Measurements from ENCODE around the gene FAM170B. TPM values are rescaled to one million over a fixed set of nuclear protein-coding genes. Genes with fewer than 3 reads are reported as not detected.

Gene FAM170B
- total RNA-seq, 1 experiment from 2014 or later: not detected

DNA sequence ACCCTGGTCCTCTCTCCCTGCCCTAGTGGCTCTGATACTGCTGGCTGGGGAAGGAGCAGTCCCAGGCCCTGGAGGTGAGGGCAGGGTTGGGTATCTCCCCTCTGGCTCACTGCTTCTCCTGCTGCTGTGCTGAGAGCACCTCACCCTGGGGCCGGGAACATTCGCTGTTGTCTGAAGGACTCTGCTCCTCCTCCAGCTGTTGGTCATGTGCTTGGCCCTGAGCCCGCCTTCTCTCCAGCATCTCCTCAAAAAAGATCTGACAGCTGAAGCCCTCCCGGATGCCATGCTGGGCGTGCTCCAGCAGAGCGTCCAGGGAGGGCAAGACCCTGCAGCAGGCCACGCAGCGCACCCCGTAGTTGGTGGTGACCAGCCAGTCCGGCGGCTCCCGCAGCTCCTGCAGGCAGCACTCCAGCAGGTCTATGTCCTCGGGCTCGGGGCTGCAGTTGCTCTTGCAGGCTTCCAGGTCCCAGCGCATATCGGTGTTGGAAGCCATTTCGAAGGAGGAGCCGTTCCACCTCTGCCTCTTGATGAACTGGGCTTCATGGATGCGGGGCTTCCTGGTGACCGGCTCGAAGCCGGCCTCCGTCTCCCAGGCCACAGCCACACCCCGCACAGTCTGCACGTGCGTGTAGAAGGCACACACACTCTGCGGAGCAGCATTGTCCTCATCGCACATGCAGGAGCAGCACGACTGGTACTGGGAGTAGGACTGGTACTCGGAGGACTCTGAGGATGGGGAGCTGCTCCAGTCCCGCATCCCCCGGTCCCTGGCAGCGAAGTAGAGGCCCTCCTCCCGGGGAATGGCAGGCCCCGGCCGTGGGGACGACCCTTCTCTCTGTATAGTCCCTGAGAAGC is 2.1 kb downstream of the FAM170B start:
- no peaks in the 10 kb centered on the region for H3K36me3 ChIP-seq (ENCODE audit: low read depth, low read length)
- no peak overlapping the region for H2AFZ ChIP-seq (ENCODE audit: low read length)
- no peaks in the 10 kb centered on the region for H3K9me2 ChIP-seq (replicated peaks; ENCODE audit: low read length)
- peaks cover 80% of the 10 kb centered on the region for H3K27me3 ChIP-seq (ENCODE audit: low read length)
- CTCF ChIA-PET: no interaction called here
- no peaks in the 10 kb centered on the region for H3F3A ChIP-seq (ENCODE audit: low read length, unreplicated experiment)
- no peak overlapping the region for H3K9ac ChIP-seq (ENCODE audit: low read length)
- no peaks in the 10 kb centered on the region for H4K20me1 ChIP-seq (ENCODE audit: low read length)
- no TSS peak for BruUV-seq (replicated peaks)
- intact Hi-C loops (cut with micrococcal nuclease): no loop called here
- ATAC-seq (no peak), DNase-seq (no peak)
- H3K4me2 ChIP-seq (ENCODE audit: low read length): no peak overlapping the region
- H3K79me2 ChIP-seq (ENCODE audit: low read length): no peaks in the 10 kb centered on the region
- TF ChIP-seq EZH2 (IDR thresholded peaks at IDR 0.05; ENCODE audit: low read length, unreplicated experiment) (no peak), EZH2phosphoT487 (IDR thresholded peaks at IDR 0.05; ENCODE audit: borderline replicate concordance, low read length) (no peak)
- TF ChIP-seq, protein P1, sequence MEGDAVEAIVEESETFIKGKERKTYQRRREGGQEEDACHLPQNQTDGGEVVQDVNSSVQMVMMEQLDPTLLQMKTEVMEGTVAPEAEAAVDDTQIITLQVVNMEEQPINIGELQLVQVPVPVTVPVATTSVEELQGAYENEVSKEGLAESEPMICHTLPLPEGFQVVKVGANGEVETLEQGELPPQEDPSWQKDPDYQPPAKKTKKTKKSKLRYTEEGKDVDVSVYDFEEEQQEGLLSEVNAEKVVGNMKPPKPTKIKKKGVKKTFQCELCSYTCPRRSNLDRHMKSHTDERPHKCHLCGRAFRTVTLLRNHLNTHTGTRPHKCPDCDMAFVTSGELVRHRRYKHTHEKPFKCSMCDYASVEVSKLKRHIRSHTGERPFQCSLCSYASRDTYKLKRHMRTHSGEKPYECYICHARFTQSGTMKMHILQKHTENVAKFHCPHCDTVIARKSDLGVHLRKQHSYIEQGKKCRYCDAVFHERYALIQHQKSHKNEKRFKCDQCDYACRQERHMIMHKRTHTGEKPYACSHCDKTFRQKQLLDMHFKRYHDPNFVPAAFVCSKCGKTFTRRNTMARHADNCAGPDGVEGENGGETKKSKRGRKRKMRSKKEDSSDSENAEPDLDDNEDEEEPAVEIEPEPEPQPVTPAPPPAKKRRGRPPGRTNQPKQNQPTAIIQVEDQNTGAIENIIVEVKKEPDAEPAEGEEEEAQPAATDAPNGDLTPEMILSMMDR (conservative IDR thresholded peaks at IDR 0.05; ENCODE audit: low read depth, low read length): no peak
- no peaks in the 10 kb centered on the region for H3K4me1 ChIP-seq (ENCODE audit: insufficient read depth, low read length)
- POLR2A ChIA-PET (ENCODE audit: unreplicated experiment): no interaction called here
- no peak overlapping the region for H3K4me3 ChIP-seq (ENCODE audit: low read length)
- no peak overlapping the region for H3K27ac ChIP-seq (ENCODE audit: low read length)
- no peaks in the 10 kb centered on the region for H3K9me3 ChIP-seq (ENCODE audit: low read length)

GRCh38 chr10:49129376-49129775 is 4.4 kb downstream of the FAM170B start:
- BruUV-seq (replicated peaks): no TSS peak
- peaks cover 68% of the 10 kb centered on the region for H3K27me3 ChIP-seq (ENCODE audit: low read length)
- H3K36me3 ChIP-seq (ENCODE audit: low read depth, low read length): no peaks in the 10 kb centered on the region
- no peaks in the 10 kb centered on the region for H3K9me3 ChIP-seq (ENCODE audit: low read length)
- no peak for ATAC-seq
- no peaks in the 10 kb centered on the region for H3K9me2 ChIP-seq (replicated peaks; ENCODE audit: low read length)
- no peak for TF ChIP-seq EZH2phosphoT487 (IDR thresholded peaks at IDR 0.05; ENCODE audit: borderline replicate concordance, low read length)
- TF ChIP-seq EZH2 (IDR thresholded peaks at IDR 0.05; ENCODE audit: low read length, unreplicated experiment): no peak
- TF ChIP-seq, protein P1 (conservative IDR thresholded peaks at IDR 0.05; ENCODE audit: low read depth, low read length): no peak
- no peaks in the 10 kb centered on the region for H3K4me1 ChIP-seq (ENCODE audit: insufficient read depth, low read length)
- H4K20me1 ChIP-seq (ENCODE audit: low read length): no peaks in the 10 kb centered on the region
- H3K4me2 ChIP-seq (ENCODE audit: low read length): no peak overlapping the region
- H2AFZ ChIP-seq (ENCODE audit: low read length): no peak overlapping the region
- intact Hi-C loops (cut with micrococcal nuclease): no loop called here
- H3K4me3 ChIP-seq (ENCODE audit: low read length): no peak overlapping the region
- no peaks in the 10 kb centered on the region for H3F3A ChIP-seq (ENCODE audit: low read length, unreplicated experiment)
- no peak overlapping the region for H3K27ac ChIP-seq (ENCODE audit: low read length)
- ChIA-PET CTCF (no interaction called here), POLR2A (ENCODE audit: unreplicated experiment) (no interaction called here)
- no peak for DNase-seq
- no peak overlapping the region for H3K9ac ChIP-seq (ENCODE audit: low read length)
- H3K79me2 ChIP-seq (ENCODE audit: low read length): no peaks in the 10 kb centered on the region

DNA sequence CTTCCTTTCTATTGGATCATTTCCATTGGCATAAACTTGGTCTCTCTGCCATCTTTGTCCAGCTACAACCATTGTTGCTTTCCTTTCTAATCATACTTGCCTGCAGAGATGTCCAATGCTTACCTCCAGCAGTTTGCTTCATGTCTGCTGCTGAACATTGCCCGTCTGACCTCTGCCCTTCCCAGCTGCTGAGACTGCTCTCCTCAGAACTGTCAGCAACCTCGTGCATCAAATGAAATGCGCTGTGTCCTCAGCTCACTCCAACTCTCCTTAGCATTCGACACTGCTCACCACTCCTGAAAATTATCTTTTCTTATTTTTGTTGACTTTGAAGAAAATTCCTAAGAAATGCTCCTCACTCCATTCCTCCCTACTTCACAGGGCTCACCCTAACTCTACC is 5.0 kb downstream of the FAM170B start:
- DNase-seq: no peak
- no peak overlapping the region for H3K9ac ChIP-seq (ENCODE audit: low read length)
- H3K79me2 ChIP-seq (ENCODE audit: low read length): no peaks in the 10 kb centered on the region
- H3K27ac ChIP-seq (ENCODE audit: low read length): no peak overlapping the region
- H3F3A ChIP-seq (ENCODE audit: low read length, unreplicated experiment): no peaks in the 10 kb centered on the region
- H3K4me2 ChIP-seq (ENCODE audit: low read length): no peak overlapping the region
- no peaks in the 10 kb centered on the region for H4K20me1 ChIP-seq (ENCODE audit: low read length)
- no peaks in the 10 kb centered on the region for H3K36me3 ChIP-seq (ENCODE audit: low read depth, low read length)
- H3K4me1 ChIP-seq (ENCODE audit: insufficient read depth, low read length): no peaks in the 10 kb centered on the region
- no peaks in the 10 kb centered on the region for H3K9me3 ChIP-seq (ENCODE audit: low read length)
- intact Hi-C loops (cut with micrococcal nuclease): no loop called here
- BruUV-seq (replicated peaks): no TSS peak
- H3K27me3 ChIP-seq (ENCODE audit: low read length): peaks cover 68% of the 10 kb centered on the region
- ATAC-seq: no peak
- H3K9me2 ChIP-seq (replicated peaks; ENCODE audit: low read length): no peaks in the 10 kb centered on the region
- no peak overlapping the region for H2AFZ ChIP-seq (ENCODE audit: low read length)
- ChIA-PET CTCF (no interaction called here), POLR2A (ENCODE audit: unreplicated experiment) (no interaction called here)
- TF ChIP-seq, protein P1 (conservative IDR thresholded peaks at IDR 0.05; ENCODE audit: low read depth, low read length): no peak
- no peak for TF ChIP-seq EZH2phosphoT487 (IDR thresholded peaks at IDR 0.05; ENCODE audit: borderline replicate concordance, low read length)
- TF ChIP-seq EZH2 (IDR thresholded peaks at IDR 0.05; ENCODE audit: low read length, unreplicated experiment): no peak
- no peak overlapping the region for H3K4me3 ChIP-seq (ENCODE audit: low read length)

Data from PC-3 (cell line).